Measurements from ENCODE around the gene FLOT1. TPM values are rescaled to one million over a fixed set of nuclear protein-coding genes. Genes with fewer than 3 reads are reported as not detected.

The FLOT1 gene
- total and polyA plus RNA-seq, 9 of the 15 experiments (the other 6 are each of a cell fraction or from before 2014, with no cell fraction given): 11.7 to 149 (median 118) TPM

GRCh38 chr6:30743099-30744053 lies 889 bp upstream of the FLOT1 start (continued):
- TF ChIP-seq PRMT5 (CRISPR knock-in tag; IDR thresholded peaks at IDR 0.05) (no peak), NFYB (IDR thresholded peaks at IDR 0.05; ENCODE audit: extremely low read depth, insufficient read length) (no peak), ZFX (CRISPR knock-in tag; IDR thresholded peaks at IDR 0.05) (no peak; the same call in 1 of the 2 replicates), ZNF23 (CRISPR knock-in tag; IDR thresholded peaks at IDR 0.05) (no peak), PHTF2 (CRISPR knock-in tag; IDR thresholded peaks at IDR 0.05) (no peak), ZBED1 (IDR thresholded peaks at IDR 0.05) (peak; percentile 18; the same call in 1 of the 2 replicates), BRF2 (IDR thresholded peaks at IDR 0.05; ENCODE audit: borderline replicate concordance, insufficient read depth, insufficient read length) (no peak), HDAC1 (IDR thresholded peaks at IDR 0.05) (no peak; a peak in 2 of 4 replicates), CBFA2T2 (conservative IDR thresholded peaks at IDR 0.05) (no peak), MCM7 (IDR thresholded peaks at IDR 0.05) (no peak), ZNF197 (CRISPR knock-in tag; IDR thresholded peaks at IDR 0.05; ENCODE audit: low read depth) (no peak), ZZZ3 (IDR thresholded peaks at IDR 0.05) (no peak), ZNF280B (CRISPR knock-in tag; IDR thresholded peaks at IDR 0.05) (no peak), SRSF7 (optimal IDR thresholded peaks at IDR 0.05; ENCODE audit: low read depth, low read length) (no peak), ZNF408 (CRISPR knock-in tag; IDR thresholded peaks at IDR 0.05; ENCODE audit: low read depth) (no peak), ZNF766 (CRISPR knock-in tag; conservative IDR thresholded peaks at IDR 0.05) (no peak), ARNT (IDR thresholded peaks at IDR 0.05) (0 out of 4 replicates have a peak, but pooled peaks of 1 of the 2 experiments have one; percentile 18), PREB (CRISPR knock-in tag; IDR thresholded peaks at IDR 0.05) (no peak), STAT5B (CRISPR knock-in tag; IDR thresholded peaks at IDR 0.05) (no peak), E2F8 (IDR thresholded peaks at IDR 0.05; ENCODE audit: low read depth, partially characterized antibody) (no peak), SNRNP70 (optimal IDR thresholded peaks at IDR 0.05; ENCODE audit: low read depth, low read length) (no peak), ATF7 (IDR thresholded peaks at IDR 0.05) (no peak), SMAD1 (IDR thresholded peaks at IDR 0.05; ENCODE audit: low read depth, low read length, partially characterized antibody) (no peak)
